ENCODE results near the gene NR2F2. TPM values are rescaled to one million over a fixed set of nuclear protein-coding genes. Genes with fewer than 3 reads are reported as not detected.

Gene NR2F2
- total RNA-seq, result 29.3 and 39.2 TPM in 2 replicates

DNA sequence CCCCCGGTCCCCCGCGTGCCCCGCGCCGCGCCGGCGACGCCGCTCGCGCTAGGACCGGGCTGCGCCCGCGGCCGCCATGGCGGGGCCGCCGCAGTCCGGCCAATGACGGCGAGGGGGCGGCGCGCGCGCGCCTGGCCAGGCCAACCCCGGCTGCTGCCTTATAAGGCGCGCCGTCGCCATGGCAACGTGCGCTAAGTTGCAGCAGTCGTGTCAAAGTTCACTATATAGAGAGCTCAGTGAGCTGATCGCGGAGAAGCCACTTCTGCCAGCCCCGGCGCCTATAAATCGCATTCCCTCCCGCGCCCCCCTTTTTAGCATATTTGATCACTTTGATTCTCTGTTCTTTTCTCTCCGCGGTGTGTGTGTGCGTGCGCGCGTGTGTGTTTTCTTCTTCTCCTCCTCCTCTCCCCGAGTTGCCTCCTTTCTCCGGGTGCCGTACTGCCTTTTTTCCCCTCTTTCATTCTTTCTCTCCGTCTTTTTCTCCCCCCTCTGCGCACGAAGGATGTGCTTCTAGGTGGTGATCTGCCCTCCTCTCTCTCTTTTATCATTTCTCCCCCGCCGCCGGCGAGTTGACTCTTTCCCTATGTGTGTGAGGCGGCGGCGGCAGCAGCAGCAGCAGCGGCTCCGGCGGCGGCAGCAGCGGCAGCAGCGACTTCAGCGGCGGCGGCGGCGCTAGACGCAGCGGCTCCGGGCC lies at the start of gene NR2F2:
Gene NR2F2, plus strand, starts transcription at position 251 of the 694 bp plus-strand sequence. CDS start 1,406 bp downstream, outside the sequence.

